Left renal cortex interstitium (tissue), 4 donors: ENCODE data around the gene NECAB2. TPM values are rescaled to one million over a fixed set of nuclear protein-coding genes. Genes with fewer than 3 reads are reported as not detected.
"Not testable (repeated sequence)": the region's sequence is repeated elsewhere in the genome, so short reads cannot be mapped to it uniquely, and the experiment has no call there.

Experiments used
- DNase-seq, 4 donors: peaks; one replicate each; pipeline ENCODE4 v3.0.0-alpha.2; 2013; ENCODE audit warnings: low read depth in 4 of 4, low spot score in 2 of 4, missing footprints in 1 of 4
- polyA plus RNA-seq, 4 donors: library from polyadenylated mRNA; unstranded; fragments of 120-200 nt; gene quantifications; one replicate each; pipeline ENCODE4 v1.2.1, GENCODE V29; 2013; ENCODE audit not compliant: insufficient read length in 4 of 4

Gene NECAB2
- polyA plus RNA-seq, 4 donors, result 2.2 to 4.2 (median 3.4) TPM

GRCh38 chr16:83935005-83935857 lies 32.8 kb upstream of the NECAB2 start:
- no peak for DNase-seq

GRCh38 chr16:83935858-83936255 lies 32.2 kb upstream of the NECAB2 start:
- DNase-seq, result no peak

- DNase-seq, result no peak
Measured at GRCh38 chr16:83936581-83937165, 31.4 kb upstream of the NECAB2 start.

- DNase-seq, result no peak
Measured at GRCh38 chr16:83937267-83937666, 30.8 kb upstream of the NECAB2 start.

- DNase-seq, result no peak
Measured at GRCh38 chr16:83937922-83938885, 29.8 kb upstream of the NECAB2 start.

GRCh38 chr16:83939266-83939855 lies 28.7 kb upstream of the NECAB2 start:
- DNase-seq, result no peak

GRCh38 chr16:83940119-83940518 lies 27.9 kb upstream of the NECAB2 start:
- no peak for DNase-seq

- no peak for DNase-seq
Measured at GRCh38 chr16:83940630-83941378, 27.2 kb upstream of the NECAB2 start.

- not testable (repeated sequence) for DNase-seq
Measured at GRCh38 chr16:83941546-83941945, 26.5 kb upstream of the NECAB2 start.

GRCh38 chr16:83942074-83942473 lies 26.0 kb upstream of the NECAB2 start:
- no peak for DNase-seq

GRCh38 chr16:83942815-83943515 lies 25.1 kb upstream of the NECAB2 start:
- no peak for DNase-seq

- no peak for DNase-seq
Measured at GRCh38 chr16:83943516-83944050, 24.5 kb upstream of the NECAB2 start.

GRCh38 chr16:83945587-83945986 lies 22.5 kb upstream of the NECAB2 start:
- DNase-seq, result no peak

- DNase-seq, result no peak
Measured at GRCh38 chr16:83946154-83946780, 21.8 kb upstream of the NECAB2 start.

- DNase-seq, result no peak
Measured at GRCh38 chr16:83946781-83947566, 21.1 kb upstream of the NECAB2 start.

- no peak for DNase-seq
Measured at GRCh38 chr16:83947642-83948234, 20.3 kb upstream of the NECAB2 start.
